ENCODE measurements around the gene RELL1. TPM values are rescaled to one million over a fixed set of nuclear protein-coding genes. Genes with fewer than 3 reads are reported as not detected.

Gene RELL1
- total RNA-seq, 1 donor = 62.3 TPM

DNA sequence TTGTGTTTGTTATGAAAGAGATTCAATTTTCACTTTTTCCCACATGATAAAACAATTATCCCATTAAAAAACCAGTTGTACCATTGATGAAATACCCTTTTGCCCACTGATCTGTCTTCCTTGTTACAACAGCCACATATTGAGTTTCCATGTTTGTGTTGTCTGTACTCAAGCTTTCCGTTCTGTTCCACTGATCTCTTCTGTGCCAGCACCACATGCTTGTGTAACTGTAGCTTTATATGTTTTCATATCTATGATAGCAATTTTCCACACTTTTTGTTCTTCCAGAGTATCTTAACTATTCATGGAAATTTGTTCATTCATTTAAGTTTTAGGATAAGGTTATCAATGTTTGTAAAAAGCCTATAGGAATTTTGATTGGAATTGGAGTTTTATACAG lies 24.3 kb upstream of the RELL1 start:
- no peaks in the 10 kb centered on the region for H3K27me3 ChIP-seq (ENCODE audit: insufficient read depth, low read length)
- H3K4me3 ChIP-seq (ENCODE audit: low read length) = no peak overlapping the region
- no peaks in the 10 kb centered on the region for H3K9me3 ChIP-seq (ENCODE audit: low read depth, low read length)
- no peaks in the 10 kb centered on the region for H3K4me1 ChIP-seq (ENCODE audit: insufficient read depth, low read length)

DNA sequence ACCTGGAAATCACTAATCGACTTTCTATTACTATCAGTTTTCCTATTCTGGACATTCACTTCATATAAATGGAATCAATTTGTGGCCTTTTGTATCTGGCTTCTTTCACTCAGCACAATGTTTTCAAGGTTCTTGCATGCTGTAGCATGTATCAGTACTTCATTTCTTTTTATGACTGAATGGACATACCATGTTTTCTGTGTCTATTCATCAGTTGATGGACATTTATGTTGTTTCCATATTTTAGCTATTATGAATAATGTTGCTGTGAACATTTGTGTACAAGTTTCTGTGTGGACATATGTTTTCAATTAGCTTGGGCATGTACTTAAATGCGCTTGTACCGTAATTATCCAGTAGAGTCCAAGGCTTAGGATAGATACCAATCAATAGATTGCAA lies 19.9 kb upstream of the RELL1 start:
- no peak overlapping the region for H3K4me3 ChIP-seq (ENCODE audit: low read length)
- no peaks in the 10 kb centered on the region for H3K9me3 ChIP-seq (ENCODE audit: low read depth, low read length)
- no peaks in the 10 kb centered on the region for H3K4me1 ChIP-seq (ENCODE audit: insufficient read depth, low read length)
- H3K27me3 ChIP-seq (ENCODE audit: insufficient read depth, low read length) = no peaks in the 10 kb centered on the region

DNA sequence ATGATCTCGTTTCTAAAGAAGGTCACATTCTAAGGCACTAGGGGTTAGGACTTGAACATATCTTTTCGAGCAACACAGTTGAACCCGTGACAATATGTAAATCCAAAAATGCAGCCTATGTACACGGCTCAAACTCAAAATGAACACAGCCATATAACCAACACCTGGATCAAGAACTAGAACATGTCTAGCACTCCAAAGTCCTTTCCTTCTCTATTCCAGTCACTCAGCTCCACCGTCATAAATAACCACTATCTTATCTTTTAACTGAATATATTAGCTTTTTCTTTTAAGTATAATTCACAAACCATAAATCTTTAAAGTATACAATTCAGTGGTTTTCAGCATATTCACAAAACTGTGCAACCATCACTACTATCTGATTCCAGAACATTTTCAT lies 19.4 kb upstream of the RELL1 start:
- Histone ChIP-seq H3K4me1 (ENCODE audit: insufficient read depth, low read length) (no peaks in the 10 kb centered on the region), H3K9me3 (ENCODE audit: low read depth, low read length) (no peaks in the 10 kb centered on the region), H3K27me3 (ENCODE audit: insufficient read depth, low read length) (no peaks in the 10 kb centered on the region), H3K4me3 (ENCODE audit: low read length) (no peak overlapping the region)

DNA sequence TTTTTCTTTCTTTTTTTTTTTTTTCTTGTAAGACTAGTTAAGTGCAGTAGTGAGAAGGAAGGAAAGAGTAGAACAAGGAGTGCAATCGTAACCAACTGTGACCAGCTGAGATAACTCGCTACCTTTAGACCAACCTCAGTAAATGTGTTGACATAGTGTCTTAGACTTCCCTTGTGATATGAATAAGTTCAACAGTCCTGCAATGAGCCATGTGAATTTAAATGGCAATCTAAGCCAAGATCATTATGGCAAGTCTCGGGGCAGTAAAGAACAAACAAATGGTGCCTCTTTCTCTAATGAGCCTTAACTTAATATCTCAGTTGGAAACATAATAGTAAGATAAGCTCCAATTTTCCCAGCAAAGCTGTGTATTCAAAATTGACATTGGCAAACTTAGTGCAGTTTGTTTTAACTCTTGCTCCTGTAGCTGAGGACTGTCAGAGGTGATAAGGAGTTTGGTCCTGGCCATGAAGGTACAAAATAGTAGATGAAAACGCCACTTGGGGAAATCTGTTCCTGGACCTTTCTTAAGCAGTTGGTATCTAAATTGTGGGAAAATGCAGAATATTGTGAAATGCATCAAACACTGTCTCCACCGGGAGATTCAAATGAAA lies 13.8 kb upstream of the RELL1 start:
- no peaks in the 10 kb centered on the region for H3K4me1 ChIP-seq (ENCODE audit: insufficient read depth, low read length)
- H3K4me3 ChIP-seq (ENCODE audit: low read length) = no peak overlapping the region
- no peaks in the 10 kb centered on the region for H3K9me3 ChIP-seq (ENCODE audit: low read depth, low read length)
- no peaks in the 10 kb centered on the region for H3K27me3 ChIP-seq (ENCODE audit: insufficient read depth, low read length)

DNA sequence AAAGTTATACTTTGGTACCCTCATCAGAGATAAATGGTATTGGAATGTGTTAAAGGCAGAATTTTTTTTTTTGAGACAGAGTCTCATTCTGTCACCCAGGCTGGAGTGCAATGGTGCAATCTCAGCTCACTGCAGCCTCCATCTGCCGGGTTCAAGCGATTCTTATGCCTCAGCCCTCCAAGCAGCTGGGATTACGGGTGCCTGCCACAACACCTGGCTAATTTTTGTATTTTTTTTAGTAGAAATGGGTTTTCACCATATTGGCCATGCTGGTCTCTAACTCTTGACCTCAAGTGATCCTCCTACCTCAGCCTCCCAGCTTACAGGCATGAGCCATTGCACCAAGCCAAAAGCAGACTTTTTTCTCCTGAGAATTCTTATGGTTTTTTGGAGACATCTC lies 11.4 kb upstream of the RELL1 start:
- Histone ChIP-seq H3K27me3 (ENCODE audit: insufficient read depth, low read length) (no peaks in the 10 kb centered on the region), H3K9me3 (ENCODE audit: low read depth, low read length) (no peaks in the 10 kb centered on the region), H3K4me1 (ENCODE audit: insufficient read depth, low read length) (no peaks in the 10 kb centered on the region), H3K4me3 (ENCODE audit: low read length) (no peak overlapping the region)

DNA sequence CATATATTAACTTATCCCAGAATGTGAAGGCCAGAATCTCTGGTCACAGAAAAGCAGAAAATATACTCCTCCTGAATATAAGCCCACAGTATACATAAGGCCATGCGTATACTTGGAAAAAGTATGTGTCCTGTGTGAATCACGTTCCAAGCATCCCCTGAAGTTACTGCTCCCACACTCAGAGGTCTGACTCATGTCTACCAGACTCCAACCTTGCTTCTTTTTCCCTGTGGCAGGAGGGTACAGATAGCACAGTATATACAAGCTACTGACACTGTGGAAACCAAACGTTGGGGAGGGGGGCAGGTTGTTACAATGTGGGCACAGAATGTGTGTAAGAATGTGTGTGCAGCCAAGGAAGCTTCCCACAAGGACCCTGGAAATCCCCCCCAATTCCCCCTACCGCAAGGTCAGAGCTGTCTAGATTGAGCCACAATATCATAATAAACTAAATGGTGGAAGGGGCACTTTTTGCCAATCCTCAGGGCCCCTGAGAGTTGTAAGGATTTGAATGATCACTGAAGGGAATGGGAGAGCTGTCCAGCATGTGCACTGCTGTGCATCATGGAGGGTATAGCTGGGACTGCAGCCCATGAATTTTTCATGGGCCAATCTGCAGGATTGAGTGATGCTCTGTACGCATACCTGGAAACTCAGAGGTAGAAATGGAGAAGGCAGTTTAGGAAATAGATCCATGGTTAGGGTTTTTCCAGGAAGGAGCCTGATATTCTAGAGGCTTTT lies 7.4 kb upstream of the RELL1 start:
- peaks cover 7% of the 10 kb centered on the region for H3K4me1 ChIP-seq (ENCODE audit: insufficient read depth, low read length)
- H3K9me3 ChIP-seq (ENCODE audit: low read depth, low read length) = no peaks in the 10 kb centered on the region
- no peak overlapping the region for H3K4me3 ChIP-seq (ENCODE audit: low read length)
- H3K27me3 ChIP-seq (ENCODE audit: insufficient read depth, low read length) = no peaks in the 10 kb centered on the region

DNA sequence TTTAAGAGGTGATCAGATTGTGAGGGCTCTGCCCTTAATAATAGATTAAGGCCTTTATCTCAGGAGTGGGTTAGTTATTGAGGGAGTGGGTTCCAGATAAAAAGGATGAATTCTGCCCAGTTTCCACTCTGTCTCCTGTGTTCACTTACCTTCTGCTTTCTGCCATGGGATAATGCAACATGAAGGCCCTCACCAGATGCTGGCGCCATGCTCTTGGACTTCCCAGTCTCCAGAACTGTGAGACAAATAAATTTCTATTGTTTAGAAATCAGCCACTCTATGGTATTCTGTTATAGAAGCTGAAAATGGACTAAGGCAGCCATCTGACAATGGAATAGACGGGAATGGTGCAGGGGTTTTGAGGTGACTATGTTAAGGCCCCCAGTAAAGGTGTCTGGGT lies 6.9 kb upstream of the RELL1 start:
- H3K27me3 ChIP-seq (ENCODE audit: insufficient read depth, low read length) = no peaks in the 10 kb centered on the region
- no peaks in the 10 kb centered on the region for H3K9me3 ChIP-seq (ENCODE audit: low read depth, low read length)

DNA sequence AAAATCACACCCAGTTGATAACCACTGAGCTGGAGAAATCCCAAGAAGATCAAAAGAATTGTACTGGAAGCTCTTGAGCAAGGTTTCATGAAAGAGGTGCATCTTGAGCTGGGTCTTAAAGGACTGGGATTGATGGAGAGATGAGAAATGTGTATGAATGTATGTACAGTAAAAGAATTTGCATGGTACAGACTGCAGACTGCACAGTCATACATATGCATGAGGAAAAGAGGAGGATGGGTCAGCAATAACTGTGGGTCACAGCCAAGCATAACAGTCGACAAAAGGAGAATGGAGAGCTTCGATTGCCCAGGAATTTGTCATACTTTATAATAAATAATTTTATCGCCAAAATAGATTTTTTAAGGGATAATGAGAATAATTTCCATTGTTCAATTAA lies 4.8 kb upstream of the RELL1 start:
- peaks cover 16% of the 10 kb centered on the region for H3K4me1 ChIP-seq (ENCODE audit: insufficient read depth, low read length)
- no peaks in the 10 kb centered on the region for H3K27me3 ChIP-seq (ENCODE audit: insufficient read depth, low read length)
- no peaks in the 10 kb centered on the region for H3K9me3 ChIP-seq (ENCODE audit: low read depth, low read length)
- no peak overlapping the region for H3K4me3 ChIP-seq (ENCODE audit: low read length)

More for the DNA sequence above, 6.9 kb upstream of the RELL1 start:
- no peak overlapping the region for H3K4me3 ChIP-seq (ENCODE audit: low read length)
- H3K4me1 ChIP-seq (ENCODE audit: insufficient read depth, low read length) = peaks cover 7% of the 10 kb centered on the region

DNA sequence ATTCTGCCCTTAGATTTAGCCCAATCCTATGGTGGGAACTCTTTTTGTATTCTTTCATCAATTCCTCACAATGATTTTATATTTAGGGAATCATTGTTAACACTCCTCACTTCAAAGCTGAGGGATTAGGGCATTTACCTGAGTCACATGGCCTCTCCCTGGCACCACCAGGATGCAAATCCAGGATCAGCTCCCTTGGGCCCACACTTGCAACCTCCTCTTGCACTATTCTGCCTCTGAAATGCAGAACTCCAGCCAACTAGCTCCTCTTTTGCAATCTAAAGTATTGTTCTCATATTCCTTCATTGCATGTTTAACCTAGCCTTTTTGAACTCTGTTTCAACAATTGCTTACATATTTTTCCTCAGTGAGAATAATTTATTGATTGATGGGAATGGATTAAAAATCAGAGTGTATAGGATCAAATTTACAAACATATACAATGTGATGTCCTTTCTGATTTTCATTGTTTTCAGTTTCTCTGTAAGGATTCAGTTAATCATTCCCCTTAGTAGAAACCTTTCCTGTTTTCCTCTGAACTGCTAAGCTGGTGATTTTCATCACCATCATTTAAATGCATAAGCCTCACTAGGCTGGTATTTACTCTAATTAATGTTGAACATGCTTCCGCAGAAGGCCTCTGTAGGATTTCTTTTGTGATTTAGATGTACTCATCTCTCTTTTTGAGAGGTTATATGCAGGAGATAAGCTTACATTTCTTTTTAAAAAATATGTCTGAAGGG lies 3.3 kb upstream of the RELL1 start:
- Histone ChIP-seq H3K4me3 (ENCODE audit: low read length) (no peak overlapping the region), H3K27me3 (ENCODE audit: insufficient read depth, low read length) (no peaks in the 10 kb centered on the region), H3K9me3 (ENCODE audit: low read depth, low read length) (no peaks in the 10 kb centered on the region), H3K4me1 (ENCODE audit: insufficient read depth, low read length) (peaks cover 28% of the 10 kb centered on the region)

DNA sequence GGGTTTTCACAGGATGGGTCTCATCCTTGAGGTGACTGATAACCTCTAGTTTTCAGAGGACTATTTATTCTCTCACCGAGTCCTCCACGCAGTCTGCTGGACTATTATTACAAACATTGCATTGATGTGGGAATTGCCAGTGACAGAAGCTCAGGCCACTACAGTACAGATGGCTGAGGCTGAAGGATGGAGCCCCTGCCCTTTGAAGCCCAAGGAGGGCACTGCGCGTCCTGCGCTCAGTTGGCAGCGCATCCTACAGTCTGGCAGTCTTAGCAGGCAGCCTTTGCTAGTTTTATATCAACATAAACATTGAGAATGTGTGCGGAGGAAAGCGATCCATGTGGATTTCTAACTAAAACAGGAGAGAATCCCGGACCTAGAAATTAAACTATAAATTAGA lies 1.5 kb upstream of the RELL1 start:
- Histone ChIP-seq H3K27me3 (ENCODE audit: insufficient read depth, low read length) (no peaks in the 10 kb centered on the region), H3K4me3 (ENCODE audit: low read length) (no peak overlapping the region), H3K4me1 (ENCODE audit: insufficient read depth, low read length) (peaks cover 46% of the 10 kb centered on the region), H3K9me3 (ENCODE audit: low read depth, low read length) (no peaks in the 10 kb centered on the region)

DNA sequence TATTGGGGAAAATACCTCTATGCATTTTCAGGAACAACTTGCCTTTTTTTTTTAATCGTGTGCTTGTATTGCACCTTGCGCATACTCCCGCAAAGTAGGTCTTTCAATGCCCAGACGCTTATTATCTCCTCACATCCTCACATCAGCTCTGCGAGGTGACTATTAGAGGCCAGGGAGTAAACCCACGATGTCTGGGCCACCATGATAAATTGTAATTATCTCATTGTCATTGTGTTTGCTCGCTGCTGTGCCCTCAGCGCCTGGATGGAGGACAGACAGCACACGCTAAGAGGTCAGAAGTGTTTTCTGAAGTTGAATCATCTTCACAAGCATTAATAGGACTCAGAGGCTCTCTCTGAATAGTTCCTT lies 1.0 kb upstream of the RELL1 start:
- H3K9me3 ChIP-seq (ENCODE audit: low read depth, low read length) = no peaks in the 10 kb centered on the region
- H3K4me1 ChIP-seq (ENCODE audit: insufficient read depth, low read length) = peaks cover 51% of the 10 kb centered on the region

DNA sequence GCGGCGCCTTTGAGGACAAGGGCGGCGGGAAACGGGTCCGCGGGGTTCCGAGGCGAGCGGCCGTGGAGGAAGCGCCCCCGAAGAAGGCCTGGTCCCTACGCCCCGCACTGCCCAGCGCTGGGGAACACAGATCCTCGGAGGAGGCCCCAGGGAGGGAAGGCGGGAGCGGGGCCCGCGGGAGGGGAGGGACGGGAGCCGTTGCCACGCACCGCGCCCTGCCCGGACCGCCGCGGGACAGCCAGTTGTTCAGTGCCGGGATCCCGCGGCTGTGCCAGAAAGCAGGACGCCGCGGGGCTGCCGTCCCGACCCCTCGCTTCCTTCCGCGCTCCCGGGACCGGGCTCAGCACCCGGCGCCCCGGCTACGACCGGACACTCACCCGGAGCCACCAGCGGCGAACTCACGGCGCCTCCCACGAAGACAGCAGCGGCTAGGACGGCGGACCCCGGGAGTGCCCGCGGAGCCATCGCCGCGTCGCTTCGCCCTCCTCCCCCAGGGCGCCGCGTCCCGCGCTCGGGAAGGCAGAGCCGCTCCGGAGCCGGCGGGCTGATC lies 278 bp downstream of the RELL1 start:
- Histone ChIP-seq H3K4me3 (ENCODE audit: low read length) (peak overlapping the region; percentile 86), H3K4me1 (ENCODE audit: insufficient read depth, low read length) (peaks cover 51% of the 10 kb centered on the region), H3K27me3 (ENCODE audit: insufficient read depth, low read length) (no peaks in the 10 kb centered on the region), H3K9me3 (ENCODE audit: low read depth, low read length) (no peaks in the 10 kb centered on the region)

More for the DNA sequence above, 1.0 kb upstream of the RELL1 start:
- Histone ChIP-seq H3K4me3 (ENCODE audit: low read length) (peak overlapping the region; percentile 86), H3K27me3 (ENCODE audit: insufficient read depth, low read length) (no peaks in the 10 kb centered on the region)

DNA sequence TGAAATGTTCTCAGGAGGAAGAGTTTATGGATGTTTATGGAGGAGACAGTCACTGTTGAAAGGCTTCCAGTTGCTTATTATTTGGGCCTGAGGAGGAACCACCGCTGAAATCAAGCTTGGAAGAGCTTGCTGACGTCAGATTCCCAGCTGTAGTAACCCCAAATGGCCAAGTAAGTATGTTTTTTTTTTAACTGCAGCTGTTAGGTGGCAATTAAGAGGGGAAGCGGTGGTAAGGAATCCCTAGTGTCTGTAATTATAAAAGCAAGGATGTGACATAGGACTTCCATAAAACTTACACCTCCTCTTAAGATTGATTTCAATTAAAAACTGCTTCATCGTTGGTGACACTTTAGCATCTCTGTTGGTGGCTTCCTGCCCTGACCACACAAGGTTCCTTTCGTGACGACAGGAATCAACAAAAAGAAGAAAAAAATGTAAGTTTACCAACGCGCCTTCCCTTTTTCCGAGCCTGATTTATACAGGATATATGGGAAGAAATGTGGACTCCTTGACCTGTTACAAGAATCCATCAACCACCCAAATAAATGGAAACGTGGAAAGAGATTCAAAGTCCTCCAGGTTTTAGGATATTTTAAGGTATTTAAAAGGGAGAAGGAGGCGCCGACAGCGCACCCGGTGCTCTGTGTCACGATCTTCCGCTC lies 884 bp downstream of the RELL1 start:
- no peaks in the 10 kb centered on the region for H3K27me3 ChIP-seq (ENCODE audit: insufficient read depth, low read length)
- H3K4me3 ChIP-seq (ENCODE audit: low read length) = peak overlapping the region; percentile 86
- peaks cover 51% of the 10 kb centered on the region for H3K4me1 ChIP-seq (ENCODE audit: insufficient read depth, low read length)
- H3K9me3 ChIP-seq (ENCODE audit: low read depth, low read length) = no peaks in the 10 kb centered on the region

DNA sequence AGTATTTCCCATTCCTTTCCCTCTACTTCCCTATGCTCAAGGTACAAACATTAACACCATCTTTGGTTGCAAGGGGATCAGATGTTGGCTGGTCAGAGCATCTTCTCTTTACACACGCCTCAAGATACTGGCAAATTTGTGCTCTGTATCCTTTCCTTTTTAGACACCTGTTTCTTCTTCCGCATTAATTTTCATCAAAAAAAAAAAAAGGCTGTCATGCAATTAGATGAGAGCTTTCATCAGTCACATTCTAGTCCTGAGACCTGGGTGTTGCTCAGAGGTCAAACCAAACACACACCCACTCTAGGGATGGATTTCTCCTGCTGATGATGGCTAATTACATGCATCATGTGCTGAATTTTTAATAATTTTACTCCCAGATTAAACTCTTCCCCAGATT lies 2.0 kb downstream of the RELL1 start:
- no peaks in the 10 kb centered on the region for H3K27me3 ChIP-seq (ENCODE audit: insufficient read depth, low read length)
- no peak overlapping the region for H3K4me3 ChIP-seq (ENCODE audit: low read length)
- no peaks in the 10 kb centered on the region for H3K9me3 ChIP-seq (ENCODE audit: low read depth, low read length)
- peaks cover 44% of the 10 kb centered on the region for H3K4me1 ChIP-seq (ENCODE audit: insufficient read depth, low read length)
